Kidney (tissue), 14 donors: ENCODE data around the gene RAF1. TPM values are rescaled to one million over a fixed set of nuclear protein-coding genes. Genes with fewer than 3 reads are reported as not detected.
A peak's percentile ranks its signal among the peaks of the same experiment; 100 is the strongest.

ENCODE experiments used
- DNase-seq, 5 donors: peaks; one replicate each; pipeline ENCODE4 v3.0.0-alpha.2; 2013 to 2020
- FAIRE-seq: peaks from 2 replicates; lab custom pipeline; 2012; peaks lifted over from hg19 to GRCh38; lab: Jason Lieb, UNC
- H3K27ac ChIP-seq, 2 donors: one replicate each; pipeline ENCODE4 v1.7.0; 2013; ENCODE audit warnings: low read depth in 2 of 2, low read length in 2 of 2, inconsistent platforms in 1 of 2
- H3K27me3 ChIP-seq: one replicate; pipeline ENCODE4 v1.7.1; 2013; ENCODE audit warnings: low read length, inconsistent platforms; ENCODE audit not compliant: control insufficient read depth, insufficient read depth
- H3K36me3 ChIP-seq, 3 donors: one replicate each; pipeline versions ENCODE4 v1.7.0 to v1.7.1; 2013; ENCODE audit warnings: low read length in 3 of 3, control low read depth in 1 of 3, inconsistent platforms in 1 of 3; ENCODE audit not compliant: insufficient read depth in 3 of 3, control insufficient read depth in 2 of 3
- H3K4me1 ChIP-seq, 3 donors: one replicate each; pipeline versions ENCODE4 v1.7.0 to v1.7.1; 2013; ENCODE audit warnings: low read length in 3 of 3, inconsistent platforms in 1 of 3, low read depth in 1 of 3; ENCODE audit not compliant: control insufficient read depth in 2 of 3, insufficient read depth in 2 of 3
- H3K4me3 ChIP-seq, 3 donors: one replicate each; pipeline versions ENCODE4 v1.7.0 to v1.8.1; 2013; ENCODE audit warnings: low read length in 3 of 3, control low read depth in 1 of 3, inconsistent platforms in 1 of 3
- H3K9ac ChIP-seq, 3 donors: one replicate each; pipeline versions ENCODE4 v1.7.0 to v1.7.1; 2013; ENCODE audit warnings: low read length in 3 of 3, control low read depth in 1 of 3, inconsistent platforms in 1 of 3
- H3K9me3 ChIP-seq, 3 donors: one replicate each; pipeline versions ENCODE4 v1.7.0 to v1.7.1; 2013; ENCODE audit warnings: low read length in 3 of 3, control low read depth in 1 of 3, inconsistent platforms in 1 of 3; ENCODE audit not compliant: control insufficient read depth in 2 of 3, insufficient read depth in 1 of 3
- CTCF ChIP-seq: IDR thresholded peaks from 3 replicates; pipeline ENCODE4 v1.5.1; 2012; ENCODE audit warnings: mild to moderate bottlenecking, moderate library complexity, borderline replicate concordance; ENCODE audit not compliant: insufficient read depth; ENCODE audit errors: extremely low read depth
- intact Hi-C: fragments of 100-400 bp; cut with DNase I; formaldehyde crosslinking; loops from one replicate; pipeline ENCODE4 v1.11.1; 2022
- polyA plus RNA-seq: library from polyadenylated mRNA; stranded (reverse); fragments of 350-450 nt; fragmentation: Illumina TruSeq; extraction: RNeasy Lipid Tissue Mini Kit (QIAGEN cat#74804); gene quantifications from one replicate; pipeline ENCODE4 v1.2.3, GENCODE V29; 2014; ENCODE audit warnings: low read depth, low replicate concordance; ENCODE audit not compliant: insufficient read depth
- total RNA-seq: library from RNA; stranded (reverse); fragmentation: NEBNext Ultra II Directional; extraction: Animal tissue kit (Norgen Biotek cat#: 25700); gene quantifications from one replicate; pipeline ENCODE4 v1.2.1, GENCODE V29; 2021
- donor health status: control.
- donor health status: control.
- donor health status: control.
- donor health status: control.
- donor health status: control.
- donor health status: DM: yes; HTN: yes; CAD: no.
- donor health status: Normal renal cell carcinoma (clear cell type).

The RAF1 gene
- total and polyA plus RNA-seq, 2 donors from 2014 or later, result 53.0 to 79.6 TPM

GRCh38 chr3:12670365-12671119 lies 6.6 kb upstream of the RAF1 start:
- TF ChIP-seq CTCF, result no peak
- FAIRE-seq, result no peak
- Histone ChIP-seq H3K27ac (no peak overlapping the region), H3K9ac (no peak overlapping the region), H3K27me3 (no peaks in the 10 kb centered on the region), H3K4me3 (no peak overlapping the region), H3K36me3 (no peaks in the 10 kb centered on the region), H3K4me1 (peaks cover 0 to 3% (median 0%) of the 10 kb centered on the region in 3 donors), H3K9me3 (no peaks in the 10 kb centered on the region)
- peak in 1 of 5 donors; percentile 32 for DNase-seq
- intact Hi-C loops, result no loop called here

GRCh38 chr3:12663401-12663935 lies 449 bp downstream of the RAF1 start:
- no peaks in the 10 kb centered on the region for H3K9me3 ChIP-seq
- H3K36me3 ChIP-seq, result no peaks in the 10 kb centered on the region
- H3K27me3 ChIP-seq, result no peaks in the 10 kb centered on the region
- H3K27ac ChIP-seq, result peak overlapping the region; percentile 99 to 100
- DNase-seq (peak; percentile 48 to 87 (median 63)), FAIRE-seq (no peak)
- no peak for TF ChIP-seq CTCF
- intact Hi-C loops, result no loop called here
- peak overlapping the region; percentile 88 to 96 (median 91) for H3K4me3 ChIP-seq
- H3K4me1 ChIP-seq, result peaks cover 0 to 13% (median 5%) of the 10 kb centered on the region in 3 donors
- H3K9ac ChIP-seq, result peak overlapping the region; percentile 85 to 98 (median 96)

GRCh38 chr3:12662593-12663400 lies 1.1 kb downstream of the RAF1 start:
- FAIRE-seq, result no peak
- H3K27me3 ChIP-seq, result no peaks in the 10 kb centered on the region

More at GRCh38 chr3:12662593-12663400, 1.1 kb downstream of the RAF1 start:
- intact Hi-C loops, result no loop called here
- peak; percentile 43 to 78 (median 66) for DNase-seq
- Histone ChIP-seq H3K9me3 (no peaks in the 10 kb centered on the region), H3K27ac (peak overlapping the region; percentile 99 to 100), H3K4me1 (peaks cover 0 to 13% (median 5%) of the 10 kb centered on the region in 3 donors), H3K4me3 (peak overlapping the region; percentile 88 to 96 (median 91)), H3K36me3 (no peaks in the 10 kb centered on the region), H3K9ac (peak overlapping the region; percentile 85 to 98 (median 96))
- no peak for TF ChIP-seq CTCF
